Bladder microvascular endothelial cell (primary cell): ENCODE measurements around the gene DOCK7. TPM values are rescaled to one million over a fixed set of nuclear protein-coding genes. Genes with fewer than 3 reads are reported as not detected.

Experiments
- total RNA-seq: library from RNA; depleted of rRNA; stranded (reverse); fragments of >200 nt; gene quantifications from 2 replicates; pipeline ENCODE4 v1.2.3, GENCODE V29; 2014

Gene DOCK7
- total RNA-seq: 14.1 and 25.0 TPM in 2 replicates

GRCh38 chr1:62687903-62688686, at the start of gene DOCK7:
TSS of gene DOCK7 (minus strand) at chr1:62688386. CDS start at chr1:62688264, 122 bp downstream.

GRCh38 chr1:62597281-62597680, 90.9 kb downstream of the DOCK7 start, which contains the start of gene ANGPTL3:
TSS of gene ANGPTL3 (plus strand) at chr1:62597520. CDS start at chr1:62597567, 47 bp downstream.

GRCh38 chr1:62436466-62437272, 251.5 kb downstream of the DOCK7 start, which contains the start of gene USP1:
TSS of gene USP1 (plus strand) at chr1:62437049. CDS start at chr1:62439868, 2,819 bp downstream.

Other genes with a start within 250 kb of the DOCK7 start
- not detected in 2 replicates for gene ANGPTL3, start 90.9 kb downstream of the DOCK7 start, total RNA-seq
- 5.7 and 6.0 TPM in 2 replicates for gene ATG4C, start 95.7 kb upstream of the DOCK7 start, total RNA-seq